Activated CD4-positive, CD25-positive, alpha-beta regulatory T cell treated with anti-CD3 and anti-CD28 coated beads, Interleukin-2, amount 50 U/mL, for 16 hours (primary cell): ENCODE data around the gene KLF2.

Source experiments
- DNase-seq: peaks from one replicate; pipeline ENCODE4 v3.0.0-alpha.2; 2020; ENCODE audit warnings: low read depth, low spot score

The KLF2 gene

GRCh38 chr19:16306728-16307402, 17.8 kb upstream of the KLF2 start:
- DNase-seq = no peak

- DNase-seq = no peak
Observed at GRCh38 chr19:16308081-16308480, 16.5 kb upstream of the KLF2 start.

- DNase-seq = no peak
Observed at GRCh38 chr19:16309643-16310042, 15.0 kb upstream of the KLF2 start.

GRCh38 chr19:16315825-16316505, 8.7 kb upstream of the KLF2 start:
- DNase-seq = no peak

GRCh38 chr19:16316506-16316882, 8.1 kb upstream of the KLF2 start:
- DNase-seq = no peak

- no peak for DNase-seq
Observed at GRCh38 chr19:16319481-16319880, 5.1 kb upstream of the KLF2 start.

GRCh38 chr19:16320987-16321386, 3.6 kb upstream of the KLF2 start:
- no peak for DNase-seq

- no peak for DNase-seq
Observed at GRCh38 chr19:16325161-16325527, 518 bp downstream of the KLF2 start.

GRCh38 chr19:16325641-16326400, 1.2 kb downstream of the KLF2 start:
- no peak for DNase-seq

- no peak for DNase-seq
Observed at GRCh38 chr19:16326401-16327168, 2.0 kb downstream of the KLF2 start.

GRCh38 chr19:16327169-16327475, 2.5 kb downstream of the KLF2 start:
- DNase-seq = no peak

GRCh38 chr19:16327501-16327900, 2.9 kb downstream of the KLF2 start:
- DNase-seq = no peak

GRCh38 chr19:16327911-16328823, 3.5 kb downstream of the KLF2 start:
- no peak for DNase-seq

- DNase-seq = no peak
Observed at GRCh38 chr19:16328824-16329482, 4.3 kb downstream of the KLF2 start.

- DNase-seq = peak; percentile 90
Observed at GRCh38 chr19:16330368-16330801, 5.8 kb downstream of the KLF2 start.

GRCh38 chr19:16330806-16331690, 6.4 kb downstream of the KLF2 start:
- DNase-seq = no peak

- no peak for DNase-seq
Observed at GRCh38 chr19:16333001-16333586, 8.5 kb downstream of the KLF2 start.

GRCh38 chr19:16334411-16334810, 9.8 kb downstream of the KLF2 start:
- no peak for DNase-seq

- DNase-seq = no peak
Observed at GRCh38 chr19:16335226-16335625, 10.6 kb downstream of the KLF2 start.
